ENCODE data around the gene FAM3D.
"Not testable (repeated sequence)": the region's sequence is repeated elsewhere in the genome, so short reads cannot be mapped to it uniquely, and the experiment has no call there.

FAM3D gene

GRCh38 chr3:58686847-58687246, 20.3 kb upstream of the FAM3D start:
- no peak overlapping the region for H3K4me3 ChIP-seq (ENCODE audit: insufficient read depth, low read depth, low read length, poor library complexity, severe bottlenecking)
- DNase-seq, result no peak
- no peaks in the 10 kb centered on the region for H3K36me3 ChIP-seq (ENCODE audit: control insufficient read depth, insufficient read depth, low read length)
- no peaks in the 10 kb centered on the region for H3K4me1 ChIP-seq (ENCODE audit: control insufficient read depth, insufficient read depth, low read length, poor library complexity, severe bottlenecking)
- no peaks in the 10 kb centered on the region for H3K27me3 ChIP-seq (replicated peaks; ENCODE audit: control insufficient read depth, insufficient read depth, low read length, poor library complexity, severe bottlenecking)
- H3K9me3 ChIP-seq (ENCODE audit: control insufficient read depth, low read length), result peaks cover 4% of the 10 kb centered on the region
- H3K27ac ChIP-seq (ENCODE audit: insufficient read depth, low read length, poor library complexity, severe bottlenecking), result no peak overlapping the region

- Histone ChIP-seq H3K4me1 (ENCODE audit: control insufficient read depth, insufficient read depth, low read length, poor library complexity, severe bottlenecking) (no peaks in the 10 kb centered on the region), H3K27ac (ENCODE audit: insufficient read depth, low read length, poor library complexity, severe bottlenecking) (no peak overlapping the region), H3K9me3 (ENCODE audit: control insufficient read depth, low read length) (no peaks in the 10 kb centered on the region), H3K27me3 (replicated peaks; ENCODE audit: control insufficient read depth, insufficient read depth, low read length, poor library complexity, severe bottlenecking) (no peaks in the 10 kb centered on the region), H3K36me3 (ENCODE audit: control insufficient read depth, insufficient read depth, low read length) (no peaks in the 10 kb centered on the region), H3K4me3 (ENCODE audit: insufficient read depth, low read depth, low read length, poor library complexity, severe bottlenecking) (no peak overlapping the region)
- DNase-seq, result no peak
Measured at GRCh38 chr3:58685641-58686040, 19.1 kb upstream of the FAM3D start.

GRCh38 chr3:58683466-58683865, 16.9 kb upstream of the FAM3D start:
- Histone ChIP-seq H3K4me1 (ENCODE audit: control insufficient read depth, insufficient read depth, low read length, poor library complexity, severe bottlenecking) (no peaks in the 10 kb centered on the region), H3K4me3 (ENCODE audit: insufficient read depth, low read depth, low read length, poor library complexity, severe bottlenecking) (no peak overlapping the region), H3K27me3 (replicated peaks; ENCODE audit: control insufficient read depth, insufficient read depth, low read length, poor library complexity, severe bottlenecking) (no peaks in the 10 kb centered on the region), H3K9me3 (ENCODE audit: control insufficient read depth, low read length) (no peaks in the 10 kb centered on the region), H3K27ac (ENCODE audit: insufficient read depth, low read length, poor library complexity, severe bottlenecking) (no peak overlapping the region), H3K36me3 (ENCODE audit: control insufficient read depth, insufficient read depth, low read length) (no peaks in the 10 kb centered on the region)
- DNase-seq, result no peak

GRCh38 chr3:58683001-58683458, 16.5 kb upstream of the FAM3D start:
- Histone ChIP-seq H3K27ac (ENCODE audit: insufficient read depth, low read length, poor library complexity, severe bottlenecking) (no peak overlapping the region), H3K27me3 (replicated peaks; ENCODE audit: control insufficient read depth, insufficient read depth, low read length, poor library complexity, severe bottlenecking) (no peaks in the 10 kb centered on the region), H3K4me1 (ENCODE audit: control insufficient read depth, insufficient read depth, low read length, poor library complexity, severe bottlenecking) (no peaks in the 10 kb centered on the region), H3K36me3 (ENCODE audit: control insufficient read depth, insufficient read depth, low read length) (no peaks in the 10 kb centered on the region), H3K9me3 (ENCODE audit: control insufficient read depth, low read length) (no peaks in the 10 kb centered on the region), H3K4me3 (ENCODE audit: insufficient read depth, low read depth, low read length, poor library complexity, severe bottlenecking) (no peak overlapping the region)
- no peak for DNase-seq

- H3K4me3 ChIP-seq (ENCODE audit: insufficient read depth, low read depth, low read length, poor library complexity, severe bottlenecking), result no peak overlapping the region
- H3K36me3 ChIP-seq (ENCODE audit: control insufficient read depth, insufficient read depth, low read length), result no peaks in the 10 kb centered on the region
- H3K9me3 ChIP-seq (ENCODE audit: control insufficient read depth, low read length), result no peaks in the 10 kb centered on the region
- no peaks in the 10 kb centered on the region for H3K27me3 ChIP-seq (replicated peaks; ENCODE audit: control insufficient read depth, insufficient read depth, low read length, poor library complexity, severe bottlenecking)
- DNase-seq, result no peak
- H3K4me1 ChIP-seq (ENCODE audit: control insufficient read depth, insufficient read depth, low read length, poor library complexity, severe bottlenecking), result no peaks in the 10 kb centered on the region
- no peak overlapping the region for H3K27ac ChIP-seq (ENCODE audit: insufficient read depth, low read length, poor library complexity, severe bottlenecking)
Measured at GRCh38 chr3:58681863-58682262, 15.3 kb upstream of the FAM3D start.

- H3K4me3 ChIP-seq (ENCODE audit: insufficient read depth, low read depth, low read length, poor library complexity, severe bottlenecking), result no peak overlapping the region
- H3K36me3 ChIP-seq (ENCODE audit: control insufficient read depth, insufficient read depth, low read length), result no peaks in the 10 kb centered on the region
- H3K9me3 ChIP-seq (ENCODE audit: control insufficient read depth, low read length), result no peaks in the 10 kb centered on the region
- H3K27me3 ChIP-seq (replicated peaks; ENCODE audit: control insufficient read depth, insufficient read depth, low read length, poor library complexity, severe bottlenecking), result no peaks in the 10 kb centered on the region
- H3K4me1 ChIP-seq (ENCODE audit: control insufficient read depth, insufficient read depth, low read length, poor library complexity, severe bottlenecking), result no peaks in the 10 kb centered on the region
- H3K27ac ChIP-seq (ENCODE audit: insufficient read depth, low read length, poor library complexity, severe bottlenecking), result no peak overlapping the region
- DNase-seq, result no peak
Measured at GRCh38 chr3:58680879-58681525, 14.4 kb upstream of the FAM3D start.

GRCh38 chr3:58679974-58680666, 13.5 kb upstream of the FAM3D start:
- no peaks in the 10 kb centered on the region for H3K9me3 ChIP-seq (ENCODE audit: control insufficient read depth, low read length)
- no peaks in the 10 kb centered on the region for H3K27me3 ChIP-seq (replicated peaks; ENCODE audit: control insufficient read depth, insufficient read depth, low read length, poor library complexity, severe bottlenecking)
- H3K4me3 ChIP-seq (ENCODE audit: insufficient read depth, low read depth, low read length, poor library complexity, severe bottlenecking), result no peak overlapping the region
- DNase-seq, result no peak
- H3K36me3 ChIP-seq (ENCODE audit: control insufficient read depth, insufficient read depth, low read length), result no peaks in the 10 kb centered on the region
- H3K27ac ChIP-seq (ENCODE audit: insufficient read depth, low read length, poor library complexity, severe bottlenecking), result no peak overlapping the region
- H3K4me1 ChIP-seq (ENCODE audit: control insufficient read depth, insufficient read depth, low read length, poor library complexity, severe bottlenecking), result no peaks in the 10 kb centered on the region

- Histone ChIP-seq H3K9me3 (ENCODE audit: control insufficient read depth, low read length) (no peaks in the 10 kb centered on the region), H3K4me1 (ENCODE audit: control insufficient read depth, insufficient read depth, low read length, poor library complexity, severe bottlenecking) (no peaks in the 10 kb centered on the region), H3K4me3 (ENCODE audit: insufficient read depth, low read depth, low read length, poor library complexity, severe bottlenecking) (no peak overlapping the region), H3K27me3 (replicated peaks; ENCODE audit: control insufficient read depth, insufficient read depth, low read length, poor library complexity, severe bottlenecking) (no peaks in the 10 kb centered on the region), H3K36me3 (ENCODE audit: control insufficient read depth, insufficient read depth, low read length) (no peaks in the 10 kb centered on the region), H3K27ac (ENCODE audit: insufficient read depth, low read length, poor library complexity, severe bottlenecking) (no peak overlapping the region)
- DNase-seq, result no peak
Measured at GRCh38 chr3:58679446-58679845, 12.9 kb upstream of the FAM3D start.

- not testable (repeated sequence) for H3K9me3 ChIP-seq (ENCODE audit: control insufficient read depth, low read length); H3K27ac ChIP-seq (ENCODE audit: insufficient read depth, low read length, poor library complexity, severe bottlenecking); H3K4me3 ChIP-seq (ENCODE audit: insufficient read depth, low read depth, low read length, poor library complexity, severe bottlenecking); DNase-seq; H3K27me3 ChIP-seq (replicated peaks; ENCODE audit: control insufficient read depth, insufficient read depth, low read length, poor library complexity, severe bottlenecking); H3K36me3 ChIP-seq (ENCODE audit: control insufficient read depth, insufficient read depth, low read length); H3K4me1 ChIP-seq (ENCODE audit: control insufficient read depth, insufficient read depth, low read length, poor library complexity, severe bottlenecking)
Measured at GRCh38 chr3:58678177-58678970, 11.8 kb upstream of the FAM3D start.

GRCh38 chr3:58672880-58673279, 6.3 kb upstream of the FAM3D start:
- no peaks in the 10 kb centered on the region for H3K9me3 ChIP-seq (ENCODE audit: control insufficient read depth, low read length)
- H3K4me1 ChIP-seq (ENCODE audit: control insufficient read depth, insufficient read depth, low read length, poor library complexity, severe bottlenecking), result no peaks in the 10 kb centered on the region
- no peak overlapping the region for H3K4me3 ChIP-seq (ENCODE audit: insufficient read depth, low read depth, low read length, poor library complexity, severe bottlenecking)
- no peaks in the 10 kb centered on the region for H3K27me3 ChIP-seq (replicated peaks; ENCODE audit: control insufficient read depth, insufficient read depth, low read length, poor library complexity, severe bottlenecking)
- no peak for DNase-seq
- no peak overlapping the region for H3K27ac ChIP-seq (ENCODE audit: insufficient read depth, low read length, poor library complexity, severe bottlenecking)
- H3K36me3 ChIP-seq (ENCODE audit: control insufficient read depth, insufficient read depth, low read length), result no peaks in the 10 kb centered on the region

All from effector memory CD4-positive, alpha-beta T cell (primary cell).